Parathyroid adenoma (tissue), 2 donors: ENCODE results near the gene ADCY10.

Experiments used
- H2AFZ ChIP-seq: fragments of 300-600 bp; sonication (generic); one replicate; pipeline ENCODE4 v1.7.0; 2017; ENCODE audit warnings: antibody characterized with exemption, mild to moderate bottlenecking
- H3K27ac ChIP-seq: fragments of 300-600 bp; sonication (generic); one replicate; pipeline ENCODE4 v1.7.0; 2017
- H3K27me3 ChIP-seq: fragments of 300-600 bp; sonication (generic); one replicate; pipeline ENCODE4 v1.7.0; 2017; ENCODE audit warnings: low read length; ENCODE audit not compliant: control insufficient read depth, insufficient read depth
- H3K36me3 ChIP-seq: fragments of 300-600 bp; sonication (generic); one replicate; pipeline ENCODE4 v1.7.0; 2017; ENCODE audit warnings: low read length; ENCODE audit not compliant: control insufficient read depth, insufficient read depth
- H3K4me1 ChIP-seq: fragments of 300-600 bp; sonication (generic); one replicate; pipeline ENCODE4 v1.7.0; 2017; ENCODE audit warnings: control low read depth
- H3K4me2 ChIP-seq: fragments of 300-600 bp; sonication (generic); one replicate; pipeline ENCODE4 v1.7.0; 2017; ENCODE audit warnings: low read length
- H3K4me3 ChIP-seq: fragments of 300-600 bp; sonication (generic); one replicate; pipeline ENCODE4 v1.7.0; 2017; ENCODE audit warnings: low read depth, low read length
- H3K79me2 ChIP-seq: fragments of 300-600 bp; sonication (generic); one replicate; pipeline ENCODE4 v1.7.0; 2017; ENCODE audit warnings: control low read depth
- H3K9ac ChIP-seq: fragments of 300-600 bp; sonication (generic); one replicate; pipeline ENCODE4 v1.7.0; 2017; ENCODE audit warnings: mild to moderate bottlenecking
- H3K9me3 ChIP-seq: fragments of 300-600 bp; sonication (generic); one replicate; pipeline ENCODE4 v1.7.0; 2017; ENCODE audit warnings: low read length; ENCODE audit not compliant: control insufficient read depth
- TF ChIP-seq, protein P1 (sequence below): fragments of 300-600 bp; sonication (generic); IDR thresholded peaks from one replicate; pipeline ENCODE4 v1.7.0; 2017; ENCODE audit warnings: antibody characterized with exemption, mild to moderate bottlenecking
- donor health status: primary hyperparathyroidism.

ADCY10 gene

DNA sequence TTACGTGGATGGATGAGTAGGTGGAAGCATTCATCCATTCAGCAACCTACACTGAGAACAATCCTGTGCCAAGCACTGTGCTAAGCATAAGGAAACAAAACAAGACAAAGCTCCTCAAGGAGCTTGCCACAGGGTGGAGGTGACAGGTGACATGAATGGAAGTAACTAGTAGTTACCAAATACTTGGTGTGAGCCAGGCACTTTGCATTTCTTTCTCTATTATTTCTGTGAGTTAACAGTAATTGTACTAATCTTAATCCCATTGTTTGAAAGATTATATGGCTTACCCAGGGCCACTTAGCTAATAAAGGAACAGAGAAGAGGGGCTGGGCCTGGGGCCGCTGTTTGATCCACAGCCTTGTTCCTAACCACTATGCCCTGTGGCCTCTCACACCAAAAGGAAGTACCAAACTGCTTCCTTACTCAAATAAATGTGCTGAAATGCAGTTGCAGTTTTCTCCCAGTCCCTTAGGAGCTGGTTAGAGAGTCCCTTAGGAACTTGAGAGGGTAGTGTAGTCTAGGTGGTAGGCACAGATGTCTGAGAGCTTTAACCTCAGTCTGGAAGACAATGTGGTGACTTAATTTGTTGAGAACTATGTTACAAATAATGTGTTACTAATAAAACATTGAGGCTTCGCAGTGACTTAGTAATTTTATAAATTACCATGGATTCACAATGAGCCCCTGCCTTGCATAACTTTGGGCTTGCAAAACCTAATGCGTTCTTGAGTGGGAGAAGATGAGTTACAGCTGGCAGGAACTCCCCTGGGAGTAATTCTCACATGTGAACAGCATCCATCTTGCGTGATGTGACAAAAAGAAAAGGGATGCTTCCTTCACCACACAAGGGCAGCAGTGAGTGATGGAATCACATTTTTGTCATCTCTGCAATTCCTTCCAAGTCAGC, 122.4 kb downstream of the ADCY10 start:
- Histone ChIP-seq H3K27me3 (no peaks in the 10 kb centered on the region), H3K4me2 (no peak overlapping the region), H3K9me3 (no peaks in the 10 kb centered on the region), H3K36me3 (no peaks in the 10 kb centered on the region), H3K4me1 (no peaks in the 10 kb centered on the region), H3K79me2 (no peaks in the 10 kb centered on the region), H2AFZ (no peak overlapping the region), H3K27ac (no peak overlapping the region), H3K4me3 (no peak overlapping the region), H3K9ac (no peak overlapping the region)
- TF ChIP-seq, protein P1, sequence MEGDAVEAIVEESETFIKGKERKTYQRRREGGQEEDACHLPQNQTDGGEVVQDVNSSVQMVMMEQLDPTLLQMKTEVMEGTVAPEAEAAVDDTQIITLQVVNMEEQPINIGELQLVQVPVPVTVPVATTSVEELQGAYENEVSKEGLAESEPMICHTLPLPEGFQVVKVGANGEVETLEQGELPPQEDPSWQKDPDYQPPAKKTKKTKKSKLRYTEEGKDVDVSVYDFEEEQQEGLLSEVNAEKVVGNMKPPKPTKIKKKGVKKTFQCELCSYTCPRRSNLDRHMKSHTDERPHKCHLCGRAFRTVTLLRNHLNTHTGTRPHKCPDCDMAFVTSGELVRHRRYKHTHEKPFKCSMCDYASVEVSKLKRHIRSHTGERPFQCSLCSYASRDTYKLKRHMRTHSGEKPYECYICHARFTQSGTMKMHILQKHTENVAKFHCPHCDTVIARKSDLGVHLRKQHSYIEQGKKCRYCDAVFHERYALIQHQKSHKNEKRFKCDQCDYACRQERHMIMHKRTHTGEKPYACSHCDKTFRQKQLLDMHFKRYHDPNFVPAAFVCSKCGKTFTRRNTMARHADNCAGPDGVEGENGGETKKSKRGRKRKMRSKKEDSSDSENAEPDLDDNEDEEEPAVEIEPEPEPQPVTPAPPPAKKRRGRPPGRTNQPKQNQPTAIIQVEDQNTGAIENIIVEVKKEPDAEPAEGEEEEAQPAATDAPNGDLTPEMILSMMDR: no peak

DNA sequence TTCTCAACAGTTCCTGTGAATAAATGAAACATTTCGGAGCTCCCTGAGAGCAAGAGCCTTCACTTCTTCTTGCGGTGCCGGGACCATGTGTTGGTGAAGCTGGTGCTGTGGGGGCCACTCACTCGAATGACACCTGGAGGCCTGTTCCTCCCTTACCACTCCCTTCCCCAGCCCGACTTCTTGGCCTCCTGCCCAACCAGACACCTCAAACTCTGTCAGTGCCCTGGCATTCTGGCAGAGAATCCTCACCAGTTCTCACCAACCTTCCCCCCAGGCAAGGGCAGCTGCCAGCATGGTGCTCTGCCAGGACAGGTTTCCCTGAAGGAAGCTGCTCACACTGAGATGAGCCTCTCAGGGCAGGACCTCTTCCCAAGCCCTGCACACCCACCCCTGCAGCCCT, 123.8 kb downstream of the ADCY10 start:
- Histone ChIP-seq H3K36me3 (no peaks in the 10 kb centered on the region), H3K9me3 (no peaks in the 10 kb centered on the region), H3K4me2 (no peak overlapping the region), H3K27me3 (no peaks in the 10 kb centered on the region), H3K9ac (no peak overlapping the region), H3K4me1 (no peaks in the 10 kb centered on the region), H3K27ac (no peak overlapping the region), H2AFZ (no peak overlapping the region), H3K79me2 (no peaks in the 10 kb centered on the region), H3K4me3 (no peak overlapping the region)
- TF ChIP-seq, protein P1: no peak

DNA sequence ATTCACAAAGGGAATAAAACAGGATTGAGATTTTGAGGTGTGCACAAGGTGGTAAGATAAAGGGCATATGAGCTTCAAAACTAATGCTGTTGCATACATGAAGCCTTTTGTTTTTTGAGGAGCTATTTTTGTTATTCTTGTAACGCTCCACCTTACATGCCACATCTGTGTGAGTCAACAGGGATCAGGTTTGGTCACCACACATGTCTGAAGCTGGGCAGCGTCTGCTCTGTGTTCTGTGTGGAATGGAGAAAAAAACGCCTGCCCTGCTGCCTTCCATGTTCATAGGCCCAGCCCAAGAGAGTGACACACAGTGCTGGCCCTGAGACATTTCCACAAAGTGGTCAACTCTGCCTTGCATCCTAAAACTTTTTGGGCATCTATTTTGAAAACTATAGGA, 124.4 kb downstream of the ADCY10 start:
- no peak overlapping the region for H2AFZ ChIP-seq
- H3K27me3 ChIP-seq: no peaks in the 10 kb centered on the region
- no peaks in the 10 kb centered on the region for H3K36me3 ChIP-seq
- TF ChIP-seq, protein P1: no peak
- no peak overlapping the region for H3K4me2 ChIP-seq
- no peak overlapping the region for H3K9ac ChIP-seq
- H3K4me3 ChIP-seq: no peak overlapping the region
- no peaks in the 10 kb centered on the region for H3K4me1 ChIP-seq
- no peaks in the 10 kb centered on the region for H3K79me2 ChIP-seq
- H3K9me3 ChIP-seq: no peaks in the 10 kb centered on the region
- no peak overlapping the region for H3K27ac ChIP-seq

DNA sequence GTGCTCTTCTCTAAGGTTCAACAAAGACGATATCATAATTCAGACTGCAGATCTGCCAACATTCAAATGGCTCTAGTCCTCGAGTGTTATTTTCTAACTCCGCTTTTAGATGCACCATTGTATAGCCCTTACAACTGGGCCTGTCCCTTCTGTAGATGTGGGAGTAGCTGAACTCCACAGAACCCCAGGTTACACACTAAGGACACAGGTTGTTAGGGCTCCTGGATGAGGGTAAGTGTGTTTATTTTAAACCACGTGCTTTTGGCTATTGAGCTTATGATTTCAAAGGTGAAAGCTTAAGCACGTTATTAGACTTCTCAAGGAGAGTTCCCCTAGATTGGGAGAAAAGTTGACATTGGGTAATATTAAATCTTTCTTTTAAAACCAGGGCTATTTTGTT, 127.4 kb downstream of the ADCY10 start:
- Histone ChIP-seq H3K4me3 (no peak overlapping the region), H3K4me2 (no peak overlapping the region), H3K36me3 (no peaks in the 10 kb centered on the region), H3K27me3 (no peaks in the 10 kb centered on the region), H3K9ac (no peak overlapping the region), H3K9me3 (no peaks in the 10 kb centered on the region), H3K27ac (no peak overlapping the region), H2AFZ (no peak overlapping the region), H3K4me1 (no peaks in the 10 kb centered on the region), H3K79me2 (no peaks in the 10 kb centered on the region)
- TF ChIP-seq, protein P1: no peak
